Muscle of leg (tissue), 11 donors: ENCODE results near the gene PIGN. TPM values are rescaled to one million over a fixed set of nuclear protein-coding genes. Genes with fewer than 3 reads are reported as not detected.

ENCODE experiments used
- DNase-seq: peaks from one replicate; pipeline ENCODE4 v3.0.0; 2013
- H3K27ac ChIP-seq: one replicate; pipeline ENCODE4 v1.5.1; 2013; ENCODE audit warnings: mild to moderate bottlenecking, low read length, control low read depth
- H3K27me3 ChIP-seq: one replicate; pipeline ENCODE4 v1.6.1; 2013; ENCODE audit warnings: low read length; ENCODE audit not compliant: control insufficient read depth, insufficient read depth
- H3K36me3 ChIP-seq: one replicate; pipeline ENCODE4 v1.6.1; 2013; ENCODE audit warnings: low read length; ENCODE audit not compliant: control insufficient read depth, insufficient read depth
- H3K4me1 ChIP-seq: one replicate; pipeline ENCODE4 v1.6.1; 2013; ENCODE audit warnings: low read length; ENCODE audit not compliant: control insufficient read depth, insufficient read depth
- H3K4me3 ChIP-seq: one replicate; pipeline ENCODE4 v1.5.1; 2013; ENCODE audit warnings: low read length, control low read depth
- H3K9me3 ChIP-seq: replicated peaks from 2 replicates; pipeline ENCODE4 v1.6.1; 2013; ENCODE audit warnings: low read depth, low read length; ENCODE audit not compliant: control insufficient read depth
- WGBS: methylation state at CpG from one replicate; pipeline ENCODE4 v1.1.5; 2013; ENCODE audit warnings: missing lambda C conversion rate; ENCODE audit not compliant: insufficient coverage; 5-methylcytosine and 5-hydroxymethylcytosine counted together
- polyA plus RNA-seq, 8 donors: library from polyadenylated mRNA; unstranded; fragments of 120-200 nt; gene quantifications; one replicate each; pipeline versions ENCODE4 v1.2.1 to v1.2.3, GENCODE V29; 2013; ENCODE audit warnings: inconsistent platforms in 1 of 8, low replicate concordance in 1 of 8; ENCODE audit not compliant: insufficient read length in 8 of 8, insufficient read depth in 1 of 8
- total RNA-seq: library from RNA; stranded (reverse); fragments of 120-200 nt; gene quantifications from one replicate; pipeline ENCODE4 v1.2.4, GENCODE V29; 2013

PIGN gene
- total and polyA plus RNA-seq, 9 donors: 13.4 to 21.1 (median 15.1) TPM

DNA sequence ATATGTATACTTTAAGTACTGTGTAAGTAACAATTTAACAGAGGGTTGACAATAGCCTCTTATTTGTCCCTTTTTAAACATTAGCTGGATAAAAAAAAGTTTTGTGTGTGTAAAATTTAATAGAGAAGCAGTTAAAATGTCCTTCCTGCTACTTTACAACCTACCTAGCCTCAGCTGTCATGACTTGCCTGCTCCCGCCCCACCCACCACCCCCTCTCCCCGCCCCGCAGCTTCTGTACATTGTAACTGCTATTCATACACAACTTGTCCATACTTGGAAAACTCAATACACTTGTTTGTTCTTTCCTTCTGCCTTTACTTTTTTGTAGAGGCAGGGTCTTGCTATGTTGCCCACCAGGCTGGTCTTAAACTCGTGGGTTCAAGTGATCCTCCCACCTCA, 19.7 kb upstream of the PIGN start:
- H3K9me3 ChIP-seq: no peaks in the 10 kb centered on the region
- DNase-seq: no peak
- H3K4me3 ChIP-seq: no peak overlapping the region
- H3K36me3 ChIP-seq: no peaks in the 10 kb centered on the region
- no peaks in the 10 kb centered on the region for H3K27me3 ChIP-seq
- H3K27ac ChIP-seq: no peak overlapping the region
- no CpG with 5 or more reads among the region's 4 CpGs for WGBS
- no peaks in the 10 kb centered on the region for H3K4me1 ChIP-seq

GRCh38 chr18:62205824-62206223, 19.0 kb upstream of the PIGN start:
- H3K36me3 ChIP-seq: no peaks in the 10 kb centered on the region
- 100% methylated on average over 1 of the region's 4 CpGs for WGBS
- no peak overlapping the region for H3K27ac ChIP-seq
- H3K27me3 ChIP-seq: no peaks in the 10 kb centered on the region
- no peak overlapping the region for H3K4me3 ChIP-seq
- no peak for DNase-seq
- no peaks in the 10 kb centered on the region for H3K9me3 ChIP-seq
- no peaks in the 10 kb centered on the region for H3K4me1 ChIP-seq

GRCh38 chr18:62201870-62202269, 15.0 kb upstream of the PIGN start:
- Histone ChIP-seq H3K9me3 (no peaks in the 10 kb centered on the region), H3K4me1 (no peaks in the 10 kb centered on the region), H3K36me3 (no peaks in the 10 kb centered on the region), H3K4me3 (no peak overlapping the region), H3K27ac (no peak overlapping the region), H3K27me3 (no peaks in the 10 kb centered on the region)
- WGBS: no CpG with 5 or more reads among the region's 1 CpG
- no peak for DNase-seq

GRCh38 chr18:62200121-62200914, 13.5 kb upstream of the PIGN start:
- H3K27ac ChIP-seq: no peak overlapping the region
- no peak for DNase-seq
- no CpG with 5 or more reads among the region's 3 CpGs for WGBS

GRCh38 chr18:62199629-62200028, 12.8 kb upstream of the PIGN start:
- no peaks in the 10 kb centered on the region for H3K4me1 ChIP-seq
- H3K9me3 ChIP-seq: no peaks in the 10 kb centered on the region
- no peak overlapping the region for H3K4me3 ChIP-seq
- H3K27me3 ChIP-seq: no peaks in the 10 kb centered on the region
- WGBS: no CpG with 5 or more reads among the region's 2 CpGs
- H3K36me3 ChIP-seq: no peaks in the 10 kb centered on the region
- H3K27ac ChIP-seq: no peak overlapping the region
- DNase-seq: no peak

More at GRCh38 chr18:62200121-62200914, 13.5 kb upstream of the PIGN start:
- H3K9me3 ChIP-seq: no peaks in the 10 kb centered on the region
- no peaks in the 10 kb centered on the region for H3K36me3 ChIP-seq
- no peak overlapping the region for H3K4me3 ChIP-seq
- no peaks in the 10 kb centered on the region for H3K4me1 ChIP-seq
- H3K27me3 ChIP-seq: no peaks in the 10 kb centered on the region

- Histone ChIP-seq H3K4me1 (no peaks in the 10 kb centered on the region), H3K4me3 (no peak overlapping the region), H3K27me3 (no peaks in the 10 kb centered on the region), H3K36me3 (no peaks in the 10 kb centered on the region), H3K9me3 (no peaks in the 10 kb centered on the region), H3K27ac (no peak overlapping the region)
- DNase-seq: no peak
- WGBS: no CpG with 5 or more reads among the region's 2 CpGs
Measured at GRCh38 chr18:62198259-62198658, 11.4 kb upstream of the PIGN start.

- no peak overlapping the region for H3K27ac ChIP-seq
Measured at GRCh38 chr18:62196980-62197379, 10.1 kb upstream of the PIGN start.

DNA sequence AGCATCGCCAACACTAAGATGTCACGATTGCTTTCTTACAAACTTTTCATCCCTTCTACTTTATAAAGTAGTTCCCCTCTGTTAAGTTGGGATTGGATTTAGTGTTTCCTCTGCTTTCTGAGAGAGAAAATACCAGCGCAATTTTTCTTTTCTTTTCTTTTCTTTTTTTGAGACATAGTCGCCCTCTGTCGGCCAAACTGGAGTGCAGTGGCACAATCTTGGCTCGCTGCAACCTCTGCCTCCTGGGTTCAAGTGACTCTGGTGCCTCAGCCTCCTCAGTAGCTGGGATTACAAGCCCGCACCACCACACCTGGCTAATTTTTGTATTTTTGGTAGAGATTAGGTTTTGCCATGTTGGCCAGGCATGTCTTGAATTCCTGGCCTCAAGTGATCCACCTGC, 9.2 kb upstream of the PIGN start:
- no peaks in the 10 kb centered on the region for H3K9me3 ChIP-seq
- WGBS: 95% methylated on average over 3 of the region's 7 CpGs
- H3K4me3 ChIP-seq: no peak overlapping the region
- no peak for DNase-seq
- no peaks in the 10 kb centered on the region for H3K27me3 ChIP-seq
- no peak overlapping the region for H3K27ac ChIP-seq
- no peaks in the 10 kb centered on the region for H3K36me3 ChIP-seq
- no peaks in the 10 kb centered on the region for H3K4me1 ChIP-seq

More at GRCh38 chr18:62196980-62197379, 10.1 kb upstream of the PIGN start:
- DNase-seq: no peak
- H3K27me3 ChIP-seq: no peaks in the 10 kb centered on the region
- no peaks in the 10 kb centered on the region for H3K9me3 ChIP-seq
- no peak overlapping the region for H3K4me3 ChIP-seq
- no peaks in the 10 kb centered on the region for H3K4me1 ChIP-seq
- no peaks in the 10 kb centered on the region for H3K36me3 ChIP-seq

GRCh38 chr18:62189208-62189607, 2.4 kb upstream of the PIGN start:
- WGBS: no CpG with 5 or more reads among the region's 2 CpGs
- H3K9me3 ChIP-seq: no peaks in the 10 kb centered on the region
- peaks cover 6% of the 10 kb centered on the region for H3K4me1 ChIP-seq
- no peak overlapping the region for H3K27ac ChIP-seq
- no peaks in the 10 kb centered on the region for H3K27me3 ChIP-seq
- DNase-seq: no peak
- no peaks in the 10 kb centered on the region for H3K36me3 ChIP-seq
- H3K4me3 ChIP-seq: no peak overlapping the region

GRCh38 chr18:62187543-62188510, 971 bp upstream of the PIGN start:
- DNase-seq: peak; percentile 37
- Histone ChIP-seq H3K27me3 (no peaks in the 10 kb centered on the region), H3K36me3 (no peaks in the 10 kb centered on the region), H3K4me3 (peak overlapping the region; percentile 96), H3K27ac (peak overlapping the region; percentile 79), H3K4me1 (peaks cover 6% of the 10 kb centered on the region), H3K9me3 (no peaks in the 10 kb centered on the region)
- WGBS: under 1% methylated on average over 52 of the region's 54 CpGs
